ENCODE measurements around the gene MAML3.

- TF ChIP-seq CTCF (IDR thresholded peaks at IDR 0.05; ENCODE audit: low read depth, low read length) (no peak), EZH2phosphoT487 (IDR thresholded peaks at IDR 0.05; ENCODE audit: low read depth) (no peak)
Observed at GRCh38 chr4:140069066-140069465, 84.9 kb downstream of the MAML3 start.
